Measurements from ENCODE around the gene IL19.

GRCh38 chr1:206744683-206745082 lies 25.9 kb upstream of the IL19 start:
- TF ChIP-seq CTCF (IDR thresholded peaks at IDR 0.05; ENCODE audit: extremely low read depth in 1 of 2, insufficient read depth in 1 of 2, low read depth in 1 of 2, low read length in 2 of 2): no peak
- no peak for TF ChIP-seq POLR2A (IDR thresholded peaks at IDR 0.05; ENCODE audit: low read depth, low read length)
- no peak for TF ChIP-seq EZH2 (IDR thresholded peaks at IDR 0.05; ENCODE audit: borderline replicate concordance, low read depth, low read length, severe bottlenecking)
- no peak for TF ChIP-seq JUN (IDR thresholded peaks at IDR 0.05; ENCODE audit: borderline replicate concordance, insufficient read depth, insufficient read length, low read depth)
- TF ChIP-seq POLR2AphosphoS5 (IDR thresholded peaks at IDR 0.05; ENCODE audit: insufficient read depth, low read depth, low read length): no peak

Data from endothelial cell of umbilical vein (primary cell).